Neural progenitor cell (in vitro differentiated cells): Measurements from ENCODE around the gene CHI3L1. TPM values are rescaled to one million over a fixed set of nuclear protein-coding genes. Genes with fewer than 3 reads are reported as not detected.

Experiments
- DNase-seq: peaks from one replicate; pipeline ENCODE4 v3.0.0-alpha.2; 2016; ENCODE audit warnings: low spot score
- H2AFZ ChIP-seq: fragments of 200-600 bp; sonication (generic); replicated peaks from 2 replicates; pipeline ENCODE4 v1.6.1; 2016; ENCODE audit warnings: antibody characterized with exemption
- H3F3A ChIP-seq: fragments of 200-600 bp; sonication (generic); 2 replicates; pipeline ENCODE4 v1.6.1; 2016; ENCODE audit warnings: antibody characterized with exemption, low read depth
- H3K27ac ChIP-seq: fragments of 200-600 bp; sonication (generic); 2 replicates; pipeline ENCODE4 v1.5.1; 2016; ENCODE audit warnings: mild to moderate bottlenecking
- H3K27me3 ChIP-seq: fragments of 200-600 bp; sonication (generic); 2 replicates; pipeline ENCODE4 v1.6.1; 2016; ENCODE audit warnings: mild to moderate bottlenecking, moderate library complexity
- H3K36me3 ChIP-seq: fragments of 200-600 bp; sonication (generic); 2 replicates; pipeline ENCODE4 v1.5.1; 2016
- H3K4me1 ChIP-seq: fragments of 200-600 bp; sonication (generic); 2 replicates; pipeline ENCODE4 v1.6.1; 2016; ENCODE audit warnings: mixed run types
- H3K4me2 ChIP-seq: fragments of 200-600 bp; sonication (generic); 2 replicates; pipeline ENCODE4 v1.6.1; 2016
- H3K4me3 ChIP-seq: fragments of 200-600 bp; sonication (generic); 2 replicates; pipeline ENCODE4 v1.5.1; 2016
- H3K79me2 ChIP-seq: fragments of 200-600 bp; sonication (generic); 2 replicates; pipeline ENCODE4 v1.6.1; 2016; ENCODE audit warnings: low read depth
- H3K9ac ChIP-seq: fragments of 200-600 bp; sonication (generic); 2 replicates; pipeline ENCODE4 v1.6.1; 2016
- H3K9me3 ChIP-seq: fragments of 200-600 bp; sonication (generic); 2 replicates; pipeline ENCODE4 v1.5.1; 2016; ENCODE audit warnings: low read depth
- H4K20me1 ChIP-seq: fragments of 200-600 bp; sonication (generic); 2 replicates; pipeline ENCODE4 v1.6.1; 2016; ENCODE audit warnings: low read depth
- H3K27ac Mint-ChIP-seq: 3 replicates; pipeline ENCODE4 v1.8.0; 2021; ENCODE audit warnings: mixed read lengths
- H3K27me3 Mint-ChIP-seq: 2 replicates; pipeline ENCODE4 v1.8.0; 2022; ENCODE audit warnings: low read depth, mild to moderate bottlenecking, inconsistent platforms, moderate library complexity, mixed read lengths; ENCODE audit not compliant: insufficient read depth
- H3K36me3 Mint-ChIP-seq: 3 replicates; pipeline ENCODE4 v1.8.0; 2021; ENCODE audit warnings: mixed read lengths
- H3K4me1 Mint-ChIP-seq: 3 replicates; pipeline ENCODE4 v1.8.0; 2021; ENCODE audit warnings: mixed read lengths
- H3K4me3 Mint-ChIP-seq: 3 replicates; pipeline ENCODE4 v1.8.0; 2021; ENCODE audit warnings: mild to moderate bottlenecking, moderate library complexity, mixed read lengths
- H3K9me3 Mint-ChIP-seq: 3 replicates; pipeline ENCODE4 v1.8.0; 2020; ENCODE audit warnings: mixed read lengths
- CTCF ChIP-seq: fragments of 200-600 bp; sonication (generic); IDR thresholded peaks from 2 replicates; pipeline ENCODE4 v1.5.1; 2017; ENCODE audit warnings: antibody characterized with exemption, mild to moderate bottlenecking
- EZH2 ChIP-seq: fragments of 200-600 bp; sonication (generic); IDR thresholded peaks from 2 replicates; pipeline ENCODE4 v1.6.1; 2017; ENCODE audit warnings: antibody characterized with exemption, mild to moderate bottlenecking, moderate library complexity
- EZH2phosphoT487 ChIP-seq: fragments of 200-600 bp; sonication (generic); IDR thresholded peaks from 2 replicates; pipeline ENCODE4 v1.6.1; 2017; ENCODE audit warnings: antibody characterized with exemption
- total RNA-seq: library from RNA; depleted of rRNA; stranded (reverse); fragments of >200 nt; gene quantifications from 2 replicates; pipeline ENCODE4 v1.2.3, GENCODE V29; 2015; ENCODE audit warnings: low replicate concordance

Gene CHI3L1
- total RNA-seq, 1 donor from 2014 or later: 0.95 TPM

GRCh38 chr1:203211812-203212211 lies 25.3 kb upstream of the CHI3L1 start:
- no peak overlapping the region for H3K4me3 Mint-ChIP-seq
- Histone ChIP-seq H3F3A (no peaks in the 10 kb centered on the region), H3K27me3 (no peaks in the 10 kb centered on the region), H3K4me1 (peaks cover 12% of the 10 kb centered on the region), H3K79me2 (no peaks in the 10 kb centered on the region), H3K4me2 (no peak overlapping the region), H3K9ac (no peak overlapping the region), H4K20me1 (no peaks in the 10 kb centered on the region), H3K4me3 (no peak overlapping the region), H3K27ac (no peak overlapping the region), H3K36me3 (no peaks in the 10 kb centered on the region), H2AFZ (no peak overlapping the region), H3K9me3 (no peaks in the 10 kb centered on the region)
- DNase-seq: no peak
- no peaks in the 10 kb centered on the region for H3K36me3 Mint-ChIP-seq
- peaks cover 18% of the 10 kb centered on the region for H3K4me1 Mint-ChIP-seq
- TF ChIP-seq EZH2 (no peak), CTCF (no peak), EZH2phosphoT487 (no peak)
- H3K27me3 Mint-ChIP-seq: peaks cover 10% of the 10 kb centered on the region
- no peaks in the 10 kb centered on the region for H3K9me3 Mint-ChIP-seq
- no peak overlapping the region for H3K27ac Mint-ChIP-seq

GRCh38 chr1:203210988-203211387 lies 24.5 kb upstream of the CHI3L1 start:
- no peak overlapping the region for H3K4me3 Mint-ChIP-seq
- H3K4me2 ChIP-seq: no peak overlapping the region
- H3F3A ChIP-seq: no peaks in the 10 kb centered on the region
- H3K4me3 ChIP-seq: no peak overlapping the region
- H3K4me1 ChIP-seq: peaks cover 17% of the 10 kb centered on the region
- no peak overlapping the region for H3K27ac Mint-ChIP-seq
- H3K79me2 ChIP-seq: no peaks in the 10 kb centered on the region
- H3K9me3 Mint-ChIP-seq: no peaks in the 10 kb centered on the region
- H3K36me3 ChIP-seq: no peaks in the 10 kb centered on the region
- H3K27me3 ChIP-seq: no peaks in the 10 kb centered on the region
- no peak overlapping the region for H2AFZ ChIP-seq
- H4K20me1 ChIP-seq: no peaks in the 10 kb centered on the region
- peaks cover 17% of the 10 kb centered on the region for H3K4me1 Mint-ChIP-seq
- H3K9me3 ChIP-seq: no peaks in the 10 kb centered on the region
- DNase-seq: no peak
- H3K27me3 Mint-ChIP-seq: peaks cover 10% of the 10 kb centered on the region
- H3K36me3 Mint-ChIP-seq: no peaks in the 10 kb centered on the region
- no peak overlapping the region for H3K27ac ChIP-seq
- no peak overlapping the region for H3K9ac ChIP-seq
- TF ChIP-seq EZH2: no peak
- no peak for TF ChIP-seq EZH2phosphoT487
- TF ChIP-seq CTCF: no peak

GRCh38 chr1:203210350-203210749 lies 23.8 kb upstream of the CHI3L1 start:
- TF ChIP-seq EZH2 (no peak), CTCF (no peak), EZH2phosphoT487 (no peak)
- peaks cover 11% of the 10 kb centered on the region for H3K4me1 ChIP-seq
- no peak for DNase-seq
- H3K36me3 ChIP-seq: no peaks in the 10 kb centered on the region
- peaks cover 12% of the 10 kb centered on the region for H3K4me1 Mint-ChIP-seq
- H3K36me3 Mint-ChIP-seq: no peaks in the 10 kb centered on the region
- H3K4me3 Mint-ChIP-seq: no peak overlapping the region
- no peak overlapping the region for H3K27ac ChIP-seq
- peaks cover 10% of the 10 kb centered on the region for H3K27me3 Mint-ChIP-seq
- H3K9me3 ChIP-seq: no peaks in the 10 kb centered on the region
- no peak overlapping the region for H3K4me3 ChIP-seq
- H3K4me2 ChIP-seq: no peak overlapping the region
- H4K20me1 ChIP-seq: no peaks in the 10 kb centered on the region
- H3K27ac Mint-ChIP-seq: no peak overlapping the region
- no peaks in the 10 kb centered on the region for H3K27me3 ChIP-seq
- H3K9ac ChIP-seq: no peak overlapping the region
- no peak overlapping the region for H2AFZ ChIP-seq
- no peaks in the 10 kb centered on the region for H3F3A ChIP-seq
- H3K9me3 Mint-ChIP-seq: no peaks in the 10 kb centered on the region
- H3K79me2 ChIP-seq: no peaks in the 10 kb centered on the region
